AG04450 (cell line): Measurements from ENCODE around the gene MED12L. TPM values are rescaled to one million over a fixed set of nuclear protein-coding genes. Genes with fewer than 3 reads are reported as not detected.

ENCODE experiments used
- CTCF ChIA-PET: fragments of 300-600, 350-600 bp; formaldehyde crosslinking; extraction: SDS; loops from one replicate; lab custom pipeline; 2022; ENCODE audit warnings: antibody characterized with exemption, inconsistent platforms; lab: Charles Lee
- POLR2A ChIA-PET: fragments of 350-600 bp; formaldehyde crosslinking; extraction: SDS; loops from one replicate; lab custom pipeline; 2021; ENCODE audit warnings: antibody characterized with exemption, inconsistent platforms; lab: Yijun Ruan, JAX
- DNase-seq: peaks from one replicate; pipeline ENCODE4 v3.0.0-alpha.2; 2011; ENCODE audit warnings: low read depth, low spot score
- H3K27ac ChIP-seq: one replicate; pipeline ENCODE4 v1.5.1; 2012; ENCODE audit warnings: low read depth, low read length, control low read depth
- H3K27me3 ChIP-seq: one replicate; pipeline ENCODE4 v1.6.0; 2012; ENCODE audit warnings: low read length; ENCODE audit not compliant: control insufficient read depth, insufficient read depth
- H3K4me3 ChIP-seq: 2 replicates; pipeline ENCODE4 v1.5.1; 2011; ENCODE audit warnings: mild to moderate bottlenecking, low read depth, low read length, control low read depth
- H3K9me3 ChIP-seq: 2 replicates; pipeline ENCODE4 v1.5.1; 2012; ENCODE audit warnings: low read length; ENCODE audit not compliant: control insufficient read depth, insufficient read depth
- polyA plus RNA-seq: library from polyadenylated mRNA; depleted of rRNA; stranded (reverse); fragments of >200 nt; gene quantifications from 2 replicates; pipeline ENCODE4 v1.2.3, GENCODE V29; 2011
- TF ChIP-seq, protein P1 (sequence below): IDR thresholded peaks from 2 replicates; pipeline ENCODE4 v1.5.1; 2011; ENCODE audit warnings: low read depth, low read length, control low read depth, inconsistent platforms

Gene MED12L
- polyA plus RNA-seq, 1 experiment = 0.26 TPM

DNA sequence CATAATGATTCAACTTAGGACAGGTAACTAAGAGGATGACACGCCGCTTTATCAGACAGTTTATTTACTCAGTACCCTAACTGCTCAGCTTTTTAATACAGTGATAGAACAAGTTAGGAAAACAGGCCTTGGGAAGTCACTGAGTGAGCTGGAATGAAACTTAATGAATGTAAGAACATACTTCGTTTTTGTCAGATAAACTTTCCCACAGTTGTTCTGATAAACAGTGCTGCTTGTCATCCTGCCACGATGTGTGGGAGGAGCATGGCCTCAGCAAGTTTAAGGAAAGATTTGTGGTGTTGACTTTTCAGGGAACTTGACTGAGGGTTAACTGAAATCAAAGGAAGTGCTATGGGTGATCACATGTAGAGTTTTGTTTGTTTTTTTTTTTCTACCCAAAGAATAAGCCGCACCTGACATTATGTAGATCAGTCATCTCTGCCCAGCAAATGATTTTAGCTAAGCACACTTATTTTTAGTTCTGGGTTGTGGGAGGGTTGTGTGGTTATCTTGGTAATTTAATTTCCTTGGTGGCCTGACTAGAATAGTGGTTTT lies 198.5 kb downstream of the MED12L start:
- H3K27me3 ChIP-seq = no peaks in the 10 kb centered on the region
- POLR2A ChIA-PET = no interaction called here
- H3K9me3 ChIP-seq = no peaks in the 10 kb centered on the region
- TF ChIP-seq, protein P1, sequence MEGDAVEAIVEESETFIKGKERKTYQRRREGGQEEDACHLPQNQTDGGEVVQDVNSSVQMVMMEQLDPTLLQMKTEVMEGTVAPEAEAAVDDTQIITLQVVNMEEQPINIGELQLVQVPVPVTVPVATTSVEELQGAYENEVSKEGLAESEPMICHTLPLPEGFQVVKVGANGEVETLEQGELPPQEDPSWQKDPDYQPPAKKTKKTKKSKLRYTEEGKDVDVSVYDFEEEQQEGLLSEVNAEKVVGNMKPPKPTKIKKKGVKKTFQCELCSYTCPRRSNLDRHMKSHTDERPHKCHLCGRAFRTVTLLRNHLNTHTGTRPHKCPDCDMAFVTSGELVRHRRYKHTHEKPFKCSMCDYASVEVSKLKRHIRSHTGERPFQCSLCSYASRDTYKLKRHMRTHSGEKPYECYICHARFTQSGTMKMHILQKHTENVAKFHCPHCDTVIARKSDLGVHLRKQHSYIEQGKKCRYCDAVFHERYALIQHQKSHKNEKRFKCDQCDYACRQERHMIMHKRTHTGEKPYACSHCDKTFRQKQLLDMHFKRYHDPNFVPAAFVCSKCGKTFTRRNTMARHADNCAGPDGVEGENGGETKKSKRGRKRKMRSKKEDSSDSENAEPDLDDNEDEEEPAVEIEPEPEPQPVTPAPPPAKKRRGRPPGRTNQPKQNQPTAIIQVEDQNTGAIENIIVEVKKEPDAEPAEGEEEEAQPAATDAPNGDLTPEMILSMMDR = no peak
- DNase-seq = peak; percentile 53
- no peak overlapping the region for H3K4me3 ChIP-seq
- CTCF ChIA-PET = interaction anchor here (0.6 to 3.5 kb wide), 8 partner anchors 20 to 554 kb away, joined by 3 to 44 read pairs (median 3); no protein-coding TSS in a partner anchor
- H3K27ac ChIP-seq = no peak overlapping the region

DNA sequence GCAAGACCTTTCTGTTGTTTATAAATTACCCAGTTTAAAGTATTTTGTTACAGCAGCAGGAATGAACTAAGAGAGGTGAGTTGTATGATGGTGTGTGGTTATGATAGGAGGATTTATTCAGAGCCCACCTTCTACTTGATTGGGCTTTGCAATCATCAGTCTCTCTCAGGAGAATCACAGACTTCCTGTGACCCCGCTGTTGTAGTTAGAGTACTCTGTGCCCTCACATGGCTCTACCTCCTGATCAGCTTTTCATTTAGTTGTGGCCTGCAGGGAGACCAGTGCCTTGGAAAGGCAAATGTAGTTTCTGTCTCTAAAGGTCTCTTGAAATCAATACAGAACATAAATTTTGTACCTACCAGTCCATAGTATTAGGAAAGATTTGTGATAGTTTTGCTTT lies 200.5 kb downstream of the MED12L start:
- Histone ChIP-seq H3K9me3 (no peaks in the 10 kb centered on the region), H3K27me3 (no peaks in the 10 kb centered on the region), H3K27ac (no peak overlapping the region), H3K4me3 (no peak overlapping the region)
- no peak for DNase-seq
- ChIA-PET POLR2A (no interaction called here), CTCF (interaction anchor here (0.5 to 3.5 kb wide), 5 partner anchors 42 to 553 kb away, joined by 4 to 44 read pairs (median 6); no protein-coding TSS in a partner anchor)
- TF ChIP-seq, protein P1 = no peak

DNA sequence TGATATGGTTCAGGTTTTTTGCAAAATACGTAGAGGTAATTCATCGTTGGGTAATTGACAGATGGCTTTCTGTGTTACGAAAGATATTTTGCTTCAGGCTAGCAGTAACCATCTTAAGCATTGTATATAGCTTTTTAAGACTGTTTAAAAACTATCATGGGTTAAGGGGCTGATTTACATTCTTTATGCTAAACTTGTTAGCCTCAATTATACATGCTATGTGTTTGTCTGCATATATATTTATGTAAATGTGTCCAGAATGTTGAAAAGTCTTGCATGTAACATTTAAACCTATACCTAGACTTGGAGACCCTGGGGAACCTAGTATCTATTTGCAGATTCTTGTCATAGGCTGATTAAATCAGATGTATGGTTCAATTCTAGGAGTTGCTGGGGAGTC lies 204.0 kb downstream of the MED12L start:
- POLR2A ChIA-PET = no interaction called here
- CTCF ChIA-PET = interaction anchor here (0.9 to 2.6 kb wide), 8 partner anchors 34 to 550 kb away, joined by 3 to 17 read pairs (median 4); no protein-coding TSS in a partner anchor
- Histone ChIP-seq H3K9me3 (no peaks in the 10 kb centered on the region), H3K27me3 (no peaks in the 10 kb centered on the region), H3K4me3 (no peak overlapping the region), H3K27ac (no peak overlapping the region)
- TF ChIP-seq, protein P1 = no peak
- DNase-seq = no peak

DNA sequence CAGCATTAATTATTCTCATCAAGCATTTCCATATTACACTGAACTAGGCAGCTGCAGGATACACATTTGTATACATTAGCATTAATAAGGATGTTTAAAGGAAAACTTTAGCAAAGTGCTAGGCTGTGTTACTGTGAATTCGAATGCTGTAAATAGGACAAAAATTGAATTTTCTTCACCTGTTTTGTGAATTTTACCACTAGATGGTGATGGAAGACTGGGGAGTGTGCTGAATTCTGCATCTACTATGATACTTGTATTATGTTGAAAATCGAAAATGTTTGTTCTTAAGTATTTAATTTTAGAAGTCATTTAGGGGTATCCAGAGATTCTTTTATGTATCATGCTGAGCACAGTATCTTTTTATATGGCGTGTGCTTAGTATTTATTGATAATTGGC lies 205.2 kb downstream of the MED12L start:
- Histone ChIP-seq H3K4me3 (no peak overlapping the region), H3K27me3 (no peaks in the 10 kb centered on the region), H3K27ac (no peak overlapping the region), H3K9me3 (no peaks in the 10 kb centered on the region)
- TF ChIP-seq, protein P1 = peak; percentile 64
- ChIA-PET POLR2A (no interaction called here), CTCF (interaction anchor here (0.7 to 4.1 kb wide), 14 partner anchors 11 to 1216 kb away, joined by 3 to 32 read pairs (median 4); no protein-coding TSS in a partner anchor)
- no peak for DNase-seq

DNA sequence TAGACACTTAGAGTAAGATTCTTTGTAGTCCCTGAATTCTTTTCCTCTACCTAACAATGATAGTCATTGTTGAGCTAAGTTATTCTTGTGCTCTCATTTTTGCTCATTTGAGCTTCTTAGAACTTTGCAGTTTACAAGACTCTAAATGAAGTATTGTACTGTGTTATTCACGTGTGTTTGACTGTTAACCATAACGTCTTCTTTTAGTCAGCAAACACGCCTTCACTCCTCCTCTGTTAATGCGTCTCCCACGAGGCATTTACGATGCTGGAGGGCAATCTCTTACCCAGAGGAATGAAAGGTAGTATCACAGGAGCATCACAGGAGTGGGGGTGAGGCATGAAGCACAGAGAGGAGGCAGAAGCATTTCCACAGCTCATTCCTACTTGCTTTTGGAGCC lies 207.7 kb downstream of the MED12L start:
- CTCF ChIA-PET = interaction anchor here (0.6 to 4.1 kb wide), 7 partner anchors 11 to 1023 kb away, joined by 5 to 32 read pairs (median 6); no protein-coding TSS in a partner anchor
- no peak for DNase-seq
- TF ChIP-seq, protein P1 = no peak
- POLR2A ChIA-PET = no interaction called here
- H3K4me3 ChIP-seq = no peak overlapping the region
- H3K27ac ChIP-seq = no peak overlapping the region
- H3K9me3 ChIP-seq = no peaks in the 10 kb centered on the region
- H3K27me3 ChIP-seq = no peaks in the 10 kb centered on the region
